K562 (cell line): ENCODE measurements around the gene SLC16A5. TPM values are rescaled to one million over a fixed set of nuclear protein-coding genes. Genes with fewer than 3 reads are reported as not detected.
"Not testable (repeated sequence)": the region's sequence is repeated elsewhere in the genome, so short reads cannot be mapped to it uniquely, and the experiment has no call there.

Experiments used
- CBFA2T2 ChIP-seq: fragments of 450-650 bp; conservative IDR thresholded peaks from 2 replicates; pipeline ENCODE4 v1.6.1; 2017; ENCODE audit warnings: mild to moderate bottlenecking
- CBFA2T3 ChIP-seq: fragments of 450-650 bp; IDR thresholded peaks from 2 replicates; pipeline ENCODE4 v1.6.1; 2017
- CREB1 ChIP-seq, 2 experiments: sonication (generic) in 1 of 2; formaldehyde crosslinking in 1 of 2; IDR thresholded peaks; 2 replicates each; pipeline versions ENCODE4 v1.6.1 to v1.8.0; 2012 to 2022; ENCODE audit warnings: inconsistent platforms in 1 of 2, mild to moderate bottlenecking in 1 of 2, missing genetic modification reagents in 1 of 2, moderate library complexity in 1 of 2
- CREM ChIP-seq: IDR thresholded peaks from 2 replicates; pipeline ENCODE4 v1.6.1; 2014; ENCODE audit warnings: antibody characterized with exemption, low read depth
- CTCF ChIP-seq, 3 experiments: IDR thresholded peaks in 2 of 3; conservative IDR thresholded peaks in 1 of 3; 2 replicates each; pipeline ENCODE4 v1.5.1; 2011 to 2012; ENCODE audit warnings: low read length in 3 of 3, mild to moderate bottlenecking in 3 of 3, control low read depth in 2 of 3, improper control_type of control experiment in 1 of 3, inconsistent platforms in 1 of 3, low read depth in 1 of 3, mixed read lengths in 1 of 3, moderate library complexity in 1 of 3; ENCODE audit not compliant: insufficient read depth in 2 of 3
- FOXA1 ChIP-seq: fragments of 450-650 bp; IDR thresholded peaks from 2 replicates; pipeline ENCODE4 v1.6.1; 2016; ENCODE audit warnings: mild to moderate bottlenecking, borderline replicate concordance
- FOXK2 ChIP-seq, 2 experiments: fragments of 450-650 bp; IDR thresholded peaks in 1 of 2; conservative IDR thresholded peaks in 1 of 2; 2 replicates each; pipeline ENCODE4 v1.6.1; 2016; ENCODE audit warnings: low read depth in 2 of 2, mild to moderate bottlenecking in 1 of 2
- HDAC2 ChIP-seq: fragments of 450-650 bp; IDR thresholded peaks from 2 replicates; pipeline ENCODE4 v1.6.1; 2016; ENCODE audit warnings: mild to moderate bottlenecking
- JUN ChIP-seq, 2 experiments: sonication (generic) in 1 of 2; formaldehyde crosslinking in 1 of 2; IDR thresholded peaks; 2 replicates each; pipeline versions ENCODE4 v1.6.1 to v1.8.0; 2012 to 2022; ENCODE audit warnings: borderline replicate concordance in 2 of 2, mild to moderate bottlenecking in 2 of 2, improper control_type of control experiment in 1 of 2, low read depth in 1 of 2, low read length in 1 of 2, missing genetic modification reagents in 1 of 2
- KAT7 ChIP-seq: sonication (generic); formaldehyde crosslinking; IDR thresholded peaks from 2 replicates; pipeline ENCODE4 v1.8.0; 2022; ENCODE audit warnings: missing genetic modification reagents, mild to moderate bottlenecking, borderline replicate concordance
- MAFG ChIP-seq: fragments of 450-650 bp; conservative IDR thresholded peaks from 2 replicates; pipeline ENCODE4 v1.6.1; 2016; ENCODE audit warnings: missing genetic modification characterization, missing compliant biosample characterization
- MEIS2 ChIP-seq: fragments of 450-650 bp; IDR thresholded peaks from 2 replicates; pipeline ENCODE4 v1.6.1; 2014; ENCODE audit warnings: mild to moderate bottlenecking; ENCODE audit not compliant: partially characterized antibody
- MNT ChIP-seq, 2 experiments: fragments of 450-650 bp; conservative IDR thresholded peaks; 2 replicates each; pipeline ENCODE4 v1.6.1; 2017; ENCODE audit warnings: mild to moderate bottlenecking in 2 of 2, moderate library complexity in 2 of 2
- NCOR1 ChIP-seq: fragments of 450-650 bp; IDR thresholded peaks from 2 replicates; pipeline ENCODE4 v1.6.1; 2016; ENCODE audit warnings: mild to moderate bottlenecking, moderate library complexity
- NFRKB ChIP-seq: fragments of 450-650 bp; IDR thresholded peaks from 2 replicates; pipeline ENCODE4 v1.6.1; 2016; ENCODE audit warnings: low read depth
- NRF1 ChIP-seq, 2 experiments: fragments of 450-650 bp; IDR thresholded peaks in 1 of 2; conservative IDR thresholded peaks in 1 of 2; 2 replicates each; pipeline ENCODE4 v1.6.1; 2014; ENCODE audit warnings: mild to moderate bottlenecking in 2 of 2
- PHF20 ChIP-seq: fragments of 450-650 bp; IDR thresholded peaks from 2 replicates; pipeline ENCODE4 v1.6.1; 2018; ENCODE audit not compliant: partially characterized antibody
- SMAD4 ChIP-seq: fragments of 250-450 bp; sonication (Bioruptor Pico); conservative IDR thresholded peaks from 2 replicates; pipeline ENCODE4 v1.8.0; 2021; ENCODE audit warnings: inconsistent platforms, mild to moderate bottlenecking, moderate library complexity
- ZNF175 ChIP-seq: fragments of 200-800 bp; sonication (Bioruptor generic); IDR thresholded peaks from 2 replicates; pipeline ENCODE4 v1.6.1; 2016; ENCODE audit warnings: low read depth, mild to moderate bottlenecking, missing genetic modification characterization, missing compliant biosample characterization
- ZNF395 ChIP-seq: fragments of 200-800 bp; sonication (Bioruptor generic); IDR thresholded peaks from 2 replicates; pipeline ENCODE4 v1.6.1; 2017; ENCODE audit warnings: missing genetic modification characterization, missing compliant biosample characterization
- polyA plus RNA-seq, 8 experiments: library from polyadenylated mRNA; depleted of rRNA in 4 of 8; stranded (reverse) in 5 of 8; unstranded in 3 of 8; fragments of >200 nt; fragmentation: Nextera tagmentation in 2 of 8; fragmentation: Illumina TruSeq in 1 of 8; extraction: Ambion mirVana in 2 of 8; extraction: Trizol in 1 of 8; gene quantifications; 2 replicates each; pipeline versions ENCODE4 v1.2.1 to v1.2.3, GENCODE V29; 2011 to 2014; ENCODE audit warnings: inconsistent platforms in 1 of 8, missing spikeins in 1 of 8
- total RNA-seq, 7 experiments: library from RNA; depleted of rRNA in 6 of 7; stranded (reverse); fragments of >200 nt in 6 of 7; fragmentation: Illumina TruSeq in 2 of 7; extraction: Trizol in 2 of 7; gene quantifications; 2 replicates each; pipeline versions ENCODE4 v1.2.1 to v1.2.3, GENCODE V29; 2011 to 2021; ENCODE audit warnings: low replicate concordance in 1 of 7

Gene SLC16A5
- total and polyA plus RNA-seq, 9 of the 15 experiments (the other 6 are each of a cell fraction or from before 2014, with no cell fraction given) = 0.06 to 2.6 (median 0.91) TPM

GRCh38 chr17:75071478-75072271 lies 16.1 kb upstream of the SLC16A5 start (continued):
- TF ChIP-seq CBFA2T2 (peak; percentile 74), NRF1 (conservative IDR thresholded peaks at IDR 0.05 in 1 of 2, IDR thresholded peaks at IDR 0.05 in 1 of 2) (0 out of 4 replicates have a peak, but pooled peaks of 1 of the 2 experiments have one; percentile 19), MNT (conservative IDR thresholded peaks at IDR 0.05) (peak in 1 of 2 experiments; percentile 46; a peak in 1 of 4 replicates), MAFG (tag) (peak; percentile 82), JUN (IDR thresholded peaks at IDR 0.05; ENCODE audit: borderline replicate concordance, low read depth, low read length) (peak; percentile 74), JUN (CRISPR knock-in tag; IDR thresholded peaks at IDR 0.05; ENCODE audit: borderline replicate concordance) (peak; percentile 69; the same call in 1 of the 2 replicates), HDAC2 (0 out of 2 replicates have a peak, but pooled peaks have one; percentile 70), PHF20 (peak; percentile 27), FOXA1 (peak; percentile 93), CTCF (IDR thresholded peaks at IDR 0.05 in 2 of 3, conservative IDR thresholded peaks at IDR 0.05 in 1 of 3; ENCODE audit: insufficient read depth in 2 of 3, low read depth in 1 of 3, low read length in 3 of 3) (peak in 1 of 3 experiments; percentile 14; a peak in 1 of 6 replicates), CREB1 (IDR thresholded peaks at IDR 0.05) (peak; percentile 50; the same call in 1 of the 2 replicates), CBFA2T3 (peak; percentile 90), ZNF395 (CRISPR knock-in tag) (peak; percentile 60; the same call in 1 of the 2 replicates), ZNF175 (CRISPR knock-in tag) (0 out of 2 replicates have a peak, but pooled peaks have one; percentile 23), MEIS2 (peak; percentile 96), NFRKB (peak; percentile 25; the same call in 1 of the 2 replicates), FOXK2 (conservative IDR thresholded peaks at IDR 0.05 in 1 of 2, IDR thresholded peaks at IDR 0.05 in 1 of 2; ENCODE audit: low read depth in 2 of 2) (peak; percentile 70 to 87; a peak in 3 of 4 replicates), SMAD4 (CRISPR knock-in tag) (0 out of 2 replicates have a peak, but pooled peaks have one; percentile 48), KAT7 (CRISPR knock-in tag) (0 out of 2 replicates have a peak, but pooled peaks have one; percentile 71), CREM (peak; percentile 73), NCOR1 (peak; percentile 86)
- not testable (repeated sequence) for TF ChIP-seq CREB1 (CRISPR knock-in tag; IDR thresholded peaks at IDR 0.05)
